Right atrium auricular region (tissue), 2 donors: ENCODE measurements around the gene NUDT16L1. TPM values are rescaled to one million over a fixed set of nuclear protein-coding genes. Genes with fewer than 3 reads are reported as not detected.
A peak's percentile ranks its signal among the peaks of the same experiment; 100 is the strongest.

Source experiments
- DNase-seq: peaks from one replicate; pipeline ENCODE4 v3.0.0-alpha.2; 2019; ENCODE audit warnings: low spot score
- H3K27ac ChIP-seq, 2 donors: fragments of 200-600 bp; sonication (generic); 1 replicate in 1 of 2; 2 replicates in 1 of 2; pipeline ENCODE4 v1.5.1; 2016 to 2019
- H3K27me3 ChIP-seq, 2 donors: fragments of 200-600 bp; sonication (generic); one replicate each; pipeline versions ENCODE4 v1.5.1 to v1.6.0; 2017 to 2019
- H3K36me3 ChIP-seq: fragments of 200-600 bp; sonication (generic); one replicate; pipeline ENCODE4 v1.5.1; 2016
- H3K4me1 ChIP-seq, 2 donors: fragments of 200-600 bp; sonication (generic); one replicate each; pipeline versions ENCODE4 v1.5.1 to v1.6.0; 2017 to 2019
- H3K4me3 ChIP-seq, 2 donors: fragments of 200-600 bp; sonication (generic); 1 replicate in 1 of 2; 2 replicates in 1 of 2; pipeline ENCODE4 v1.5.1; 2017 to 2019; ENCODE audit warnings: mild to moderate bottlenecking in 1 of 2, moderate library complexity in 1 of 2
- H3K9me3 ChIP-seq, 2 donors: fragments of 200-600 bp; sonication (generic); one replicate each; pipeline ENCODE4 v1.5.1; 2019
- CTCF ChIP-seq, 2 donors: fragments of 200-600 bp; sonication (generic); IDR thresholded peaks; one replicate each; pipeline ENCODE4 v1.5.1; 2019; ENCODE audit warnings: antibody characterized with exemption in 2 of 2
- total RNA-seq, 2 donors: library from RNA; depleted of rRNA; stranded (reverse); fragments of >200 nt; gene quantifications; one replicate each; pipeline ENCODE4 v1.1.0, GENCODE V29; 2016

The NUDT16L1 gene
- total RNA-seq, 2 donors from 2014 or later = 25.5 to 61.5 TPM

- Histone ChIP-seq H3K4me3 (no peak overlapping the region), H3K27me3 (no peaks in the 10 kb centered on the region), H3K9me3 (no peaks in the 10 kb centered on the region), H3K27ac (no peak overlapping the region), H3K4me1 (peaks cover 0 to 23% of the 10 kb centered on the region in 2 donors), H3K36me3 (peaks cover 36% of the 10 kb centered on the region)
- TF ChIP-seq CTCF (IDR thresholded peaks at IDR 0.05) = no peak
- no peak for DNase-seq
Observed at GRCh38 chr16:4689864-4690704, 3.3 kb upstream of the NUDT16L1 start.

GRCh38 chr16:4690946-4691665 is 2.3 kb upstream of the NUDT16L1 start:
- no peak for DNase-seq
- Histone ChIP-seq H3K27ac (no peak overlapping the region), H3K4me3 (no peak overlapping the region), H3K4me1 (peaks cover 0 to 33% of the 10 kb centered on the region in 2 donors), H3K36me3 (peaks cover 31% of the 10 kb centered on the region), H3K9me3 (no peaks in the 10 kb centered on the region), H3K27me3 (no peaks in the 10 kb centered on the region)
- no peak for TF ChIP-seq CTCF (IDR thresholded peaks at IDR 0.05)

- H3K27me3 ChIP-seq = no peaks in the 10 kb centered on the region
- DNase-seq = no peak
- H3K9me3 ChIP-seq = no peaks in the 10 kb centered on the region
- no peak overlapping the region for H3K4me3 ChIP-seq
- TF ChIP-seq CTCF (IDR thresholded peaks at IDR 0.05) = no peak
- no peak overlapping the region for H3K27ac ChIP-seq
- peaks cover 0 to 41% of the 10 kb centered on the region in 2 donors for H3K4me1 ChIP-seq
- peaks cover 28% of the 10 kb centered on the region for H3K36me3 ChIP-seq
Observed at GRCh38 chr16:4691666-4692412, 1.5 kb upstream of the NUDT16L1 start.

GRCh38 chr16:4692460-4693295 is 684 bp upstream of the NUDT16L1 start:
- H3K4me1 ChIP-seq = peaks cover 0 to 42% of the 10 kb centered on the region in 2 donors

More at GRCh38 chr16:4692460-4693295, 684 bp upstream of the NUDT16L1 start:
- DNase-seq = no peak
- Histone ChIP-seq H3K27ac (peak overlapping the region; percentile 79 to 83), H3K4me3 (peak overlapping the region; percentile 56 to 100), H3K27me3 (no peaks in the 10 kb centered on the region), H3K36me3 (peaks cover 28% of the 10 kb centered on the region), H3K9me3 (no peaks in the 10 kb centered on the region)
- no peak for TF ChIP-seq CTCF (IDR thresholded peaks at IDR 0.05)
